ENCODE results near the gene C16orf86.
"Not testable (repeated sequence)": the region's sequence is repeated elsewhere in the genome, so short reads cannot be mapped to it uniquely, and the experiment has no call there.

The C16orf86 gene

DNA sequence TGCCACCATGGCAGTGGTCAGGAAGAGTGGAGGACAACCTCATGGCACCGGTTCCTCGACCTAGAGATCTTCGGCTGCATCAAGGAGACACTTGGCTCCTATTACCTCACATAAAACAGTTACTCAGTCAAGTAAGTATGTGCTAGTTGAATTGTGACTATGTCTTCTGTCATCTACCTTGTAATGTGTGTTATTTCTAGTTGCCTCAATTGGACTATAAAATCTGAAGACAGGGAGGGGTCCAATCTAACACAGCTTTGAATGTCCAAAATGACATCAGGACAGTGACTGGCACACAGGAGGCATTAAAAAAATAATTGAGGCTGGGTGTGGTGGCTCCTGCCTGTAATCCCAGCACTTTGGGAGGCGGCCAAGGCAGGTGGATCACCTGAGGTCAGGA, 17.2 kb downstream of the C16orf86 start:
- no peaks in the 10 kb centered on the region for H3K4me1 ChIP-seq (ENCODE audit: insufficient read depth, low read length)
- no peak overlapping the region for H3K9ac ChIP-seq (ENCODE audit: low read length)
- H3K9me3 ChIP-seq (ENCODE audit: low read length), result no peaks in the 10 kb centered on the region
- H3K4me3 ChIP-seq (ENCODE audit: low read depth in 1 of 2, low read length in 2 of 2), result no peak overlapping the region
- no peaks in the 10 kb centered on the region for H3K27me3 ChIP-seq (ENCODE audit: control insufficient read depth in 1 of 2, insufficient read depth in 2 of 2, low read length in 2 of 2)
- no peak overlapping the region for H3K27ac ChIP-seq (ENCODE audit: low read depth, low read length)
- H3K36me3 ChIP-seq (ENCODE audit: insufficient read depth, low read length), result peaks cover 13% of the 10 kb centered on the region

- H3K27ac ChIP-seq (ENCODE audit: low read depth, low read length), result no peak overlapping the region
- no peak overlapping the region for H3K9ac ChIP-seq (ENCODE audit: low read length)
Measured at GRCh38 chr16:67685388-67686112, 18.9 kb downstream of the C16orf86 start.

DNA sequence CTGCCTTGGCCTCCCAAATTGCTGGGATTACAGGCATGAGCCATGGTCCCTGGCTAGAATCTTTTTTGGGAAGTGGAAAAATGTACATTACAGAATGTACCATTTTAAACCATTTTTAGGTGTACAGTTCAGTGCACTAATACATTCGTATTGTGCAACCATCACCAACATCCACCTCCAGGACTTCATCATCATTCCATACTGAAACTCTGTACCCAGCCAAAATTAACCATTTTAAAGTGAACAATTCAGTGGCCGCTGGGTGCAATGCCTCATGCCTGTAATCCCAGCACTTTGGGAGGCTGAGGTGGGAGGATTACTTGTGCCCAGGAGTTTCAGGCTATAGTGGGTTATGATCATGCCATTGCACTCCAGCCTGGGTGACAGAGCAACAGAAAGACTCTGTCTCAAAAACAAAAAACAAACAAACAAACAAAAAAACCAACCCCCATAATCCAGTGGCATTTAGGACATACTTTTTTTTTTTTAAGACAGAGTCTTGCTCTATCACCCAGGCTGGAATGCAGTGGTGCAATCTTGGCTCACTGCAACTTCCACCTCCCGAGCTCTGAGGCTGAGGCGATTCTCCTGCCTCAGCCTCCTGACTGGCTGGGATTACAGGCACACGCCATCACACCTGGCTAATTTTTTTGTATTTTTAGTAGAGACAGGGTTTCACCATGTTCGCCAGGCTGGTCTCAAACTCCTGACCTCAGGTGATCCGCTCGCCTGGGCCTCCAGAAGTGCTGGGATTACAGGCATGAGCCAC, 27.1 kb downstream of the C16orf86 start:
- H3K27me3 ChIP-seq (ENCODE audit: control insufficient read depth in 1 of 2, insufficient read depth in 2 of 2, low read length in 2 of 2); H3K27ac ChIP-seq (ENCODE audit: low read depth, low read length); H3K4me1 ChIP-seq (ENCODE audit: insufficient read depth, low read length); H3K36me3 ChIP-seq (ENCODE audit: insufficient read depth, low read length); H3K9ac ChIP-seq (ENCODE audit: low read length); H3K9me3 ChIP-seq (ENCODE audit: low read length); H3K4me3 ChIP-seq (ENCODE audit: low read depth in 1 of 2, low read length in 2 of 2): not testable (repeated sequence)

More at GRCh38 chr16:67685388-67686112, 18.9 kb downstream of the C16orf86 start:
- Histone ChIP-seq H3K9me3 (ENCODE audit: low read length) (no peaks in the 10 kb centered on the region), H3K27me3 (ENCODE audit: control insufficient read depth in 1 of 2, insufficient read depth in 2 of 2, low read length in 2 of 2) (no peaks in the 10 kb centered on the region), H3K4me3 (ENCODE audit: low read depth in 1 of 2, low read length in 2 of 2) (no peak overlapping the region), H3K36me3 (ENCODE audit: insufficient read depth, low read length) (peaks cover 16% of the 10 kb centered on the region), H3K4me1 (ENCODE audit: insufficient read depth, low read length) (no peaks in the 10 kb centered on the region)

DNA sequence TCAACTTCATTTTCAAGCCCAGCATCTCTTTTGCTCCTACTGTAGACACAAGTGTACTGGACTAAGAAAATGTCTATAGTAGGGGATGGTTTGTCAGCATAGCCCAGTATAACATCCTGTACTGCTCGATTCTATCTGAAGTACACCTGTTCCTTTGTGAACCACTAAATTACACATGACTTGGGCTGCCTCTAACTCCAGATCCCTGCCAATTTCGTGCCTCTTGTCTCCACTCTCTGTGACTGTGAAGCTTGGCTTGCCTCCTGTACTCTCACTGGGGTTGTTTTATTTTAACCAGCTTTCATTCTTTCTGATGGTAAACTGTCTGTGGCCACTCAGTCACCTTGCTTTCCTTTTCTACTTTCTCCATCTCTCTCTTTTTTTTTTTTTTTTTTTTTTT, 28.0 kb downstream of the C16orf86 start:
- Histone ChIP-seq H3K27me3 (ENCODE audit: control insufficient read depth in 1 of 2, insufficient read depth in 2 of 2, low read length in 2 of 2) (no peaks in the 10 kb centered on the region), H3K4me1 (ENCODE audit: insufficient read depth, low read length) (no peaks in the 10 kb centered on the region), H3K9ac (ENCODE audit: low read length) (no peak overlapping the region), H3K4me3 (ENCODE audit: low read depth in 1 of 2, low read length in 2 of 2) (no peak overlapping the region), H3K27ac (ENCODE audit: low read depth, low read length) (no peak overlapping the region), H3K36me3 (ENCODE audit: insufficient read depth, low read length) (peaks cover 3% of the 10 kb centered on the region), H3K9me3 (ENCODE audit: low read length) (no peaks in the 10 kb centered on the region)

- Histone ChIP-seq H3K27ac (ENCODE audit: low read depth, low read length) (no peak overlapping the region), H3K9ac (ENCODE audit: low read length) (no peak overlapping the region)
Measured at GRCh38 chr16:67697422-67698185, 31.0 kb downstream of the C16orf86 start.

DNA sequence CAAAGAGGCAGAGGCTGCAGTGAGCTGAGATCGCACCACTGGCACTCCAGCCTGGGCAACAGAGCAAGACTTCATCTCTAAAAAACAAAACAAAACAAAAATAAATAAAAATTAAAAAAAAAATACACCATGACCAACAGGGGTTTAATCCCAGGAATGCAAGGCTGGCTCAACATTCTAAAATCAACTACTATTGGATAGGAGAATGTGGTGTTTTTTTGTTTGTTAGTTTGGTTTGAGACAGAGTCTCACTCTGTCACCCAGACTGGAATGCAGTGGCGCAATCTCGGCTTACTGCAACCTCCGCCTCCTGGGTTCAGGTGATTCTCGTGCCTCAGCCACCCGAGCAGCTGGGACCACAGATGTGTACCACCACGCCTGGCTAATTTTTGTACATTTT, 32.7 kb downstream of the C16orf86 start:
- Histone ChIP-seq H3K9me3 (ENCODE audit: low read length) (no peaks in the 10 kb centered on the region), H3K27ac (ENCODE audit: low read depth, low read length) (no peak overlapping the region), H3K27me3 (ENCODE audit: control insufficient read depth in 1 of 2, insufficient read depth in 2 of 2, low read length in 2 of 2) (no peaks in the 10 kb centered on the region), H3K9ac (ENCODE audit: low read length) (no peak overlapping the region), H3K36me3 (ENCODE audit: insufficient read depth, low read length) (no peaks in the 10 kb centered on the region), H3K4me3 (ENCODE audit: low read depth in 1 of 2, low read length in 2 of 2) (no peak overlapping the region), H3K4me1 (ENCODE audit: insufficient read depth, low read length) (no peaks in the 10 kb centered on the region)

More at GRCh38 chr16:67697422-67698185, 31.0 kb downstream of the C16orf86 start:
- Histone ChIP-seq H3K4me3 (ENCODE audit: low read depth in 1 of 2, low read length in 2 of 2) (no peak overlapping the region), H3K9me3 (ENCODE audit: low read length) (no peaks in the 10 kb centered on the region), H3K4me1 (ENCODE audit: insufficient read depth, low read length) (no peaks in the 10 kb centered on the region), H3K27me3 (ENCODE audit: control insufficient read depth in 1 of 2, insufficient read depth in 2 of 2, low read length in 2 of 2) (no peaks in the 10 kb centered on the region), H3K36me3 (ENCODE audit: insufficient read depth, low read length) (no peaks in the 10 kb centered on the region)

- H3K4me1 ChIP-seq (ENCODE audit: insufficient read depth, low read length), result no peaks in the 10 kb centered on the region
- H3K36me3 ChIP-seq (ENCODE audit: insufficient read depth, low read length), result no peaks in the 10 kb centered on the region
- H3K9me3 ChIP-seq (ENCODE audit: low read length), result no peaks in the 10 kb centered on the region
- no peaks in the 10 kb centered on the region for H3K27me3 ChIP-seq (ENCODE audit: control insufficient read depth in 1 of 2, insufficient read depth in 2 of 2, low read length in 2 of 2)
- no peak overlapping the region for H3K4me3 ChIP-seq (ENCODE audit: low read depth in 1 of 2, low read length in 2 of 2)
- H3K9ac ChIP-seq (ENCODE audit: low read length), result no peak overlapping the region
- H3K27ac ChIP-seq (ENCODE audit: low read depth, low read length), result no peak overlapping the region
Measured at GRCh38 chr16:67701420-67701819, 34.8 kb downstream of the C16orf86 start.

DNA sequence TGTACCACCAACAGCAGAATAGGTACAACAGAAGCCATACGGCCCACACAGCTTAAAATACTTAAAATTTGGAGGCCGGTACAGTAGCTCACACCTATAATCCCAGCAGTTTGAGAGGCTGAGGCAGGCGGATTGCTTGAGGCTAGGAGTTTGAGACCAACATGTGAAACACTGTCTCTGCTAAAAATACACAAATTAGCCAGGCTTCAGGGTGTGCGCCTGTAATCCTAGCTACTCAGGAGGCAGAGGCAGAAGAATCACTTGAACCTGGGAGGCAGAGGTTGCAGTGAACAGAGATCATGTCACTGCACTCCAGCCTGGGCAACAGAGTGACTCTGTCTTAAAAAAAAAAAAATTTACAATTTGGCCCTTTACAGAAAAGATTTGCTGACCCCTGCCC, 35.5 kb downstream of the C16orf86 start:
- Histone ChIP-seq H3K27ac (ENCODE audit: low read depth, low read length) (no peak overlapping the region), H3K27me3 (ENCODE audit: control insufficient read depth in 1 of 2, insufficient read depth in 2 of 2, low read length in 2 of 2) (no peaks in the 10 kb centered on the region), H3K9ac (ENCODE audit: low read length) (no peak overlapping the region), H3K9me3 (ENCODE audit: low read length) (no peaks in the 10 kb centered on the region), H3K4me3 (ENCODE audit: low read depth in 1 of 2, low read length in 2 of 2) (no peak overlapping the region), H3K36me3 (ENCODE audit: insufficient read depth, low read length) (no peaks in the 10 kb centered on the region), H3K4me1 (ENCODE audit: insufficient read depth, low read length) (no peaks in the 10 kb centered on the region)

GRCh38 chr16:67703626-67704025, 37.0 kb downstream of the C16orf86 start:
- Histone ChIP-seq H3K27me3 (ENCODE audit: control insufficient read depth in 1 of 2, insufficient read depth in 2 of 2, low read length in 2 of 2) (no peaks in the 10 kb centered on the region), H3K27ac (ENCODE audit: low read depth, low read length) (no peak overlapping the region), H3K4me3 (ENCODE audit: low read depth in 1 of 2, low read length in 2 of 2) (no peak overlapping the region), H3K4me1 (ENCODE audit: insufficient read depth, low read length) (no peaks in the 10 kb centered on the region), H3K36me3 (ENCODE audit: insufficient read depth, low read length) (no peaks in the 10 kb centered on the region), H3K9ac (ENCODE audit: low read length) (no peak overlapping the region), H3K9me3 (ENCODE audit: low read length) (no peaks in the 10 kb centered on the region)

GRCh38 chr16:67704110-67704509, 37.5 kb downstream of the C16orf86 start:
- Histone ChIP-seq H3K27me3 (ENCODE audit: control insufficient read depth in 1 of 2, insufficient read depth in 2 of 2, low read length in 2 of 2) (no peaks in the 10 kb centered on the region), H3K4me3 (ENCODE audit: low read depth in 1 of 2, low read length in 2 of 2) (no peak overlapping the region), H3K9me3 (ENCODE audit: low read length) (no peaks in the 10 kb centered on the region), H3K27ac (ENCODE audit: low read depth, low read length) (no peak overlapping the region), H3K36me3 (ENCODE audit: insufficient read depth, low read length) (no peaks in the 10 kb centered on the region), H3K4me1 (ENCODE audit: insufficient read depth, low read length) (no peaks in the 10 kb centered on the region), H3K9ac (ENCODE audit: low read length) (no peak overlapping the region)

DNA sequence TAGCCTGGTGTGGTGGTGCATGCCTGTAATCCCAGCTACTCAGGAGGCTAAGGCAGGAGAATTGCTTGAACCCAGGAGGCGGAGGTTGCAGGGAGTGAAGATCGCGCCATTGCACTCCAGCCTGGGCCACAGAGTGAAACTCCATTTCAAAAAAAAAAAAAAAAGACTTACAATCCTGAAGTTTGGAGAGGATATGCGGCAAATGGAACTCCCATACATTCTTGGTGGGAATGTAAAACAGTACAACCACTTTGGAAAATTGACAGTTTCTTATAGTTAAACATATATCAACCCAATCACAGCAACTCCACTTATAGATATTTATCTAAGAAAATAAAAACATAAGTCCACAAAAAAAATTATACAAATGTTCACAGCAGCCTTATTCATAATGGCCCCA, 40.6 kb downstream of the C16orf86 start:
- Histone ChIP-seq H3K36me3 (ENCODE audit: insufficient read depth, low read length) (no peaks in the 10 kb centered on the region), H3K4me1 (ENCODE audit: insufficient read depth, low read length) (no peaks in the 10 kb centered on the region), H3K27ac (ENCODE audit: low read depth, low read length) (no peak overlapping the region), H3K9me3 (ENCODE audit: low read length) (no peaks in the 10 kb centered on the region), H3K27me3 (ENCODE audit: control insufficient read depth in 1 of 2, insufficient read depth in 2 of 2, low read length in 2 of 2) (no peaks in the 10 kb centered on the region), H3K4me3 (ENCODE audit: low read depth in 1 of 2, low read length in 2 of 2) (no peak overlapping the region), H3K9ac (ENCODE audit: low read length) (no peak overlapping the region)

All from muscle layer of colon (tissue), 2 donors.